Measurements from ENCODE around the gene LRP3. TPM values are rescaled to one million over a fixed set of nuclear protein-coding genes. Genes with fewer than 3 reads are reported as not detected.

The LRP3 gene, protein sequence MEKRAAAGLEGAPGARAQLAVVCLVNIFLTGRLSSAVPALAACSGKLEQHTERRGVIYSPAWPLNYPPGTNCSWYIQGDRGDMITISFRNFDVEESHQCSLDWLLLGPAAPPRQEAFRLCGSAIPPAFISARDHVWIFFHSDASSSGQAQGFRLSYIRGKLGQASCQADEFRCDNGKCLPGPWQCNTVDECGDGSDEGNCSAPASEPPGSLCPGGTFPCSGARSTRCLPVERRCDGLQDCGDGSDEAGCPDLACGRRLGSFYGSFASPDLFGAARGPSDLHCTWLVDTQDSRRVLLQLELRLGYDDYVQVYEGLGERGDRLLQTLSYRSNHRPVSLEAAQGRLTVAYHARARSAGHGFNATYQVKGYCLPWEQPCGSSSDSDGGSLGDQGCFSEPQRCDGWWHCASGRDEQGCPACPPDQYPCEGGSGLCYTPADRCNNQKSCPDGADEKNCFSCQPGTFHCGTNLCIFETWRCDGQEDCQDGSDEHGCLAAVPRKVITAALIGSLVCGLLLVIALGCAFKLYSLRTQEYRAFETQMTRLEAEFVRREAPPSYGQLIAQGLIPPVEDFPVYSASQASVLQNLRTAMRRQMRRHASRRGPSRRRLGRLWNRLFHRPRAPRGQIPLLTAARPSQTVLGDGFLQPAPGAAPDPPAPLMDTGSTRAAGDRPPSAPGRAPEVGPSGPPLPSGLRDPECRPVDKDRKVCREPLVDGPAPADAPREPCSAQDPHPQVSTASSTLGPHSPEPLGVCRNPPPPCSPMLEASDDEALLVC
- 10 to 100 TPM; 18.3 to 29.3 (median 25.1) TPM for total RNA-seq

GRCh38 chr19:33193865-33194362 lies at the start of gene LRP3:
TSS of gene LRP3 (plus strand) at chr19:33194330. CDS start at chr19:33194786, 456 bp downstream.
- TF ChIP-seq, protein P1, sequence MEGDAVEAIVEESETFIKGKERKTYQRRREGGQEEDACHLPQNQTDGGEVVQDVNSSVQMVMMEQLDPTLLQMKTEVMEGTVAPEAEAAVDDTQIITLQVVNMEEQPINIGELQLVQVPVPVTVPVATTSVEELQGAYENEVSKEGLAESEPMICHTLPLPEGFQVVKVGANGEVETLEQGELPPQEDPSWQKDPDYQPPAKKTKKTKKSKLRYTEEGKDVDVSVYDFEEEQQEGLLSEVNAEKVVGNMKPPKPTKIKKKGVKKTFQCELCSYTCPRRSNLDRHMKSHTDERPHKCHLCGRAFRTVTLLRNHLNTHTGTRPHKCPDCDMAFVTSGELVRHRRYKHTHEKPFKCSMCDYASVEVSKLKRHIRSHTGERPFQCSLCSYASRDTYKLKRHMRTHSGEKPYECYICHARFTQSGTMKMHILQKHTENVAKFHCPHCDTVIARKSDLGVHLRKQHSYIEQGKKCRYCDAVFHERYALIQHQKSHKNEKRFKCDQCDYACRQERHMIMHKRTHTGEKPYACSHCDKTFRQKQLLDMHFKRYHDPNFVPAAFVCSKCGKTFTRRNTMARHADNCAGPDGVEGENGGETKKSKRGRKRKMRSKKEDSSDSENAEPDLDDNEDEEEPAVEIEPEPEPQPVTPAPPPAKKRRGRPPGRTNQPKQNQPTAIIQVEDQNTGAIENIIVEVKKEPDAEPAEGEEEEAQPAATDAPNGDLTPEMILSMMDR (IDR thresholded peaks at IDR 0.05 in 4 of 5, conservative IDR thresholded peaks at IDR 0.05 in 1 of 5) = no peak
- TF ChIP-seq POLR2A (IDR thresholded peaks at IDR 0.05) = no peak
- ATAC-seq = peak; percentile 61 to 78
- H3K4me1 ChIP-seq = peaks cover 5 to 12% of the 10 kb centered on the region in 2 donors
- H3K27me3 ChIP-seq = no peaks in the 10 kb centered on the region
- H3K4me3 ChIP-seq = peak within 1 kb of the TSS; percentile 55 to 66 (median 65)
- peak within 1 kb of the TSS; percentile 24 to 62 (median 48) for H3K27ac ChIP-seq
- no peaks in the 10 kb centered on the region for H3K36me3 ChIP-seq
- peak in 1 of 2 donors; percentile 24 for DNase-seq
- in situ Hi-C loops (cut with MboI; ENCODE audit: low sequenced_read_pairs in 4 of 4) (no loop called here), intact Hi-C loops (cut with DNase I; ENCODE audit: low total_unique reads) (no loop called here)
- no peaks in the 10 kb centered on the region for H3K9me3 ChIP-seq

GRCh38 chr19:33146209-33146608 lies 47.9 kb upstream of the LRP3 start:
- DNase-seq = no peak
- Histone ChIP-seq H3K27ac (no peak overlapping the region), H3K4me3 (no peak overlapping the region), H3K36me3 (no peaks in the 10 kb centered on the region), H3K9me3 (no peaks in the 10 kb centered on the region), H3K27me3 (no peaks in the 10 kb centered on the region), H3K4me1 (no peaks in the 10 kb centered on the region)
- no peak for TF ChIP-seq POLR2A (IDR thresholded peaks at IDR 0.05)
- TF ChIP-seq, protein P1 (IDR thresholded peaks at IDR 0.05 in 4 of 5, conservative IDR thresholded peaks at IDR 0.05 in 1 of 5) = no peak
- no peak for ATAC-seq
- in situ Hi-C loops (cut with MboI; ENCODE audit: low sequenced_read_pairs in 4 of 4) (loop anchor here in 2 of 4 donors (5.0 to 10.0 kb wide), 2 partner anchors 36 to 89 kb away; no protein-coding TSS in a partner anchor), intact Hi-C loops (cut with DNase I; ENCODE audit: low total_unique reads) (no loop called here)

DNA sequence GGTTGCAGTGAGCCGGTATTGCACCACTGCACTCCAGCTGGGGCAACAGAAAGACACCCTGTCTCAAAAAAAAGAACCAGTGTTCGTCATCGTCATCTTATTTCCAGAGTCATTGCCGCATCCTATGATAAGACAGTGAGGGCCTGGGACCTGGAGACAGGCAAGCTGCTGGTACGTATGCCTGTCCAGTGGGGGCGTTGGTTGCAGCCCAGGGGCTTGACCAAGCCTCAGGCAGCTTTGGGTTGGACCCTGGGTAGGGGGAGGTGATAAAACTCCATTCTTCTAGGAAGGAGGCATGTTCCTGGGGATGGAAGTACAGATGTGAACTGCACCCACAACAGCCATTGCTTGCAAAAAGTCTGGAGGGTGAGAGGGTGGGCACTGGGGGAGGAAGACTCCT lies 46.6 kb upstream of the LRP3 start:
- DNase-seq = no peak
- Histone ChIP-seq H3K36me3 (no peaks in the 10 kb centered on the region), H3K4me3 (no peak overlapping the region), H3K4me1 (no peaks in the 10 kb centered on the region), H3K27me3 (no peaks in the 10 kb centered on the region), H3K9me3 (no peaks in the 10 kb centered on the region), H3K27ac (no peak overlapping the region)
- in situ Hi-C loops (cut with MboI; ENCODE audit: low sequenced_read_pairs in 4 of 4) (loop anchor here in 2 of 4 donors (5.0 to 10.0 kb wide), 2 partner anchors 35 to 87 kb away; no protein-coding TSS in a partner anchor), intact Hi-C loops (cut with DNase I; ENCODE audit: low total_unique reads) (no loop called here)
- no peak for ATAC-seq
- TF ChIP-seq, protein P1 (IDR thresholded peaks at IDR 0.05 in 4 of 5, conservative IDR thresholded peaks at IDR 0.05 in 1 of 5) = no peak
- no peak for TF ChIP-seq POLR2A (IDR thresholded peaks at IDR 0.05)

- intact Hi-C loops (cut with DNase I; ENCODE audit: low total_unique reads) (no loop called here), in situ Hi-C loops (cut with MboI; ENCODE audit: low sequenced_read_pairs in 4 of 4) (no loop called here)
- H3K4me3 ChIP-seq = no peak overlapping the region
- TF ChIP-seq POLR2A (IDR thresholded peaks at IDR 0.05) = no peak
- TF ChIP-seq, protein P1 (IDR thresholded peaks at IDR 0.05 in 4 of 5, conservative IDR thresholded peaks at IDR 0.05 in 1 of 5) = no peak
- DNase-seq = no peak
- no peaks in the 10 kb centered on the region for H3K4me1 ChIP-seq
- ATAC-seq = no peak
- H3K27me3 ChIP-seq = no peaks in the 10 kb centered on the region
- no peaks in the 10 kb centered on the region for H3K9me3 ChIP-seq
- H3K36me3 ChIP-seq = no peaks in the 10 kb centered on the region
- H3K27ac ChIP-seq = no peak overlapping the region
These were observed 43.1 kb upstream of the LRP3 start for GRCh38 chr19:33150852-33151518.
